ENCODE measurements around the gene CBX1.

DNA sequence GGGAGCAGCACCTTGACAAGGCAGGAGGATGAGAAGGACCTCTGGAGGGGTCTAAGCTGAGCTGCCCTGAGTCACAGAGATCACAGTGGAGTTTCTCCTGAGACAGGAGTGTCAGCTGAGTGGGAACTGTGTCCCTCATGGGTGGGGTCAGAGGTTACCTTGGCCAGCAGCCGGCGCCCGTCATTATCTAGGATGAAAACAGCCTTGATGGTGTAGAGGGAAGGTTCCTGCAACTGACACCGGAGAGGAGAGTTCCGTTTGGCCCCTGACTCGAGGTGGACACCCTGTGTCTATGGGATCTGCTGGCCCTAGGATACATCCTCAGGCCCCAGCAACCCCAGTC, 64.6 kb downstream of the CBX1 start:
- TF ChIP-seq, protein P1, sequence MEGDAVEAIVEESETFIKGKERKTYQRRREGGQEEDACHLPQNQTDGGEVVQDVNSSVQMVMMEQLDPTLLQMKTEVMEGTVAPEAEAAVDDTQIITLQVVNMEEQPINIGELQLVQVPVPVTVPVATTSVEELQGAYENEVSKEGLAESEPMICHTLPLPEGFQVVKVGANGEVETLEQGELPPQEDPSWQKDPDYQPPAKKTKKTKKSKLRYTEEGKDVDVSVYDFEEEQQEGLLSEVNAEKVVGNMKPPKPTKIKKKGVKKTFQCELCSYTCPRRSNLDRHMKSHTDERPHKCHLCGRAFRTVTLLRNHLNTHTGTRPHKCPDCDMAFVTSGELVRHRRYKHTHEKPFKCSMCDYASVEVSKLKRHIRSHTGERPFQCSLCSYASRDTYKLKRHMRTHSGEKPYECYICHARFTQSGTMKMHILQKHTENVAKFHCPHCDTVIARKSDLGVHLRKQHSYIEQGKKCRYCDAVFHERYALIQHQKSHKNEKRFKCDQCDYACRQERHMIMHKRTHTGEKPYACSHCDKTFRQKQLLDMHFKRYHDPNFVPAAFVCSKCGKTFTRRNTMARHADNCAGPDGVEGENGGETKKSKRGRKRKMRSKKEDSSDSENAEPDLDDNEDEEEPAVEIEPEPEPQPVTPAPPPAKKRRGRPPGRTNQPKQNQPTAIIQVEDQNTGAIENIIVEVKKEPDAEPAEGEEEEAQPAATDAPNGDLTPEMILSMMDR (IDR thresholded peaks at IDR 0.05) = no peak
- TF ChIP-seq POLR2A (IDR thresholded peaks at IDR 0.05) = no peak

Measured in esophagus squamous epithelium (tissue), 4 donors.